HepG2 (cell line): ENCODE results near the gene RPS15A. TPM values are rescaled to one million over a fixed set of nuclear protein-coding genes. Genes with fewer than 3 reads are reported as not detected.

Experiments
- AKNA ChIP-seq: sonication (generic); formaldehyde crosslinking; IDR thresholded peaks from 2 replicates; pipeline ENCODE4 v1.4.0; 2020; ENCODE audit warnings: missing genetic modification reagents, borderline replicate concordance
- BRD4 ChIP-seq: sonication (generic); formaldehyde crosslinking; IDR thresholded peaks from 2 replicates; pipeline ENCODE4 v1.4.0; 2020; ENCODE audit warnings: missing genetic modification reagents
- CEBPB ChIP-seq: IDR thresholded peaks from 2 replicates; pipeline ENCODE4 v1.6.1; 2011; ENCODE audit warnings: low read depth, low read length, improper control_type of control experiment, borderline replicate concordance
- HNF4G ChIP-seq, 2 experiments: sonication (generic) in 1 of 2; formaldehyde crosslinking in 1 of 2; IDR thresholded peaks; 2 replicates each; pipeline versions ENCODE4 v1.4.0 to v1.6.1; 2011 to 2020; ENCODE audit warnings: borderline replicate concordance in 2 of 2, low read depth in 2 of 2, mild to moderate bottlenecking in 2 of 2, low read length in 1 of 2, missing genetic modification reagents in 1 of 2, moderate library complexity in 1 of 2
- KMT2B ChIP-seq: IDR thresholded peaks from 2 replicates; pipeline ENCODE4 v1.6.1; 2016; ENCODE audit warnings: missing genetic modification reagents, missing compliant biosample characterization
- MZF1 ChIP-seq: sonication (generic); formaldehyde crosslinking; IDR thresholded peaks from 2 replicates; pipeline ENCODE4 v1.8.1; 2023; ENCODE audit warnings: mild to moderate bottlenecking, missing genetic modification reagents, borderline replicate concordance
- NCOR1 ChIP-seq: fragments of 200-600 bp; sonication (generic); IDR thresholded peaks from 2 replicates; pipeline ENCODE4 v1.7.0; 2017; ENCODE audit warnings: antibody characterized with exemption, low read length, borderline replicate concordance
- POLR2A ChIP-seq, 2 experiments: IDR thresholded peaks; 2 replicates each; pipeline ENCODE4 v1.6.1; 2011; ENCODE audit warnings: low read depth in 2 of 2, low read length in 2 of 2, mild to moderate bottlenecking in 1 of 2, moderate library complexity in 1 of 2; ENCODE audit not compliant: insufficient read depth in 1 of 2
- POLR2AphosphoS5 ChIP-seq: IDR thresholded peaks from 2 replicates; pipeline ENCODE4 v1.6.1; 2012; ENCODE audit warnings: low read depth, low read length
- SETDB1 ChIP-seq: sonication (generic); formaldehyde crosslinking; IDR thresholded peaks from 2 replicates; pipeline ENCODE4 v1.5.1; 2020; ENCODE audit warnings: missing genetic modification reagents, mild to moderate bottlenecking, borderline replicate concordance
- SMAD9 ChIP-seq: sonication (generic); formaldehyde crosslinking; IDR thresholded peaks from 2 replicates; pipeline ENCODE4 v1.5.1; 2020; ENCODE audit warnings: mild to moderate bottlenecking, missing genetic modification reagents
- SRSF1 ChIP-seq: fragments of 200-400 bp; formaldehyde crosslinking; optimal IDR thresholded peaks from 2 replicates; pipeline ENCODE3; 2017; ENCODE audit warnings: mild to moderate bottlenecking, low read depth, low read length, moderate library complexity
- STAT6 ChIP-seq: sonication (generic); formaldehyde crosslinking; IDR thresholded peaks from 2 replicates; pipeline ENCODE4 v1.4.0; 2020; ENCODE audit warnings: missing genetic modification reagents, mild to moderate bottlenecking, borderline replicate concordance
- TEAD2 ChIP-seq: sonication (generic); formaldehyde crosslinking; IDR thresholded peaks from 2 replicates; pipeline ENCODE4 v1.9.0; 2021; ENCODE audit warnings: missing genetic modification reagents
- ZFP82 ChIP-seq: sonication (generic); formaldehyde crosslinking; IDR thresholded peaks from 2 replicates; pipeline ENCODE4 v1.5.1; 2020; ENCODE audit warnings: mild to moderate bottlenecking, missing genetic modification reagents, borderline replicate concordance
- ZKSCAN5 ChIP-seq: sonication (generic); formaldehyde crosslinking; IDR thresholded peaks from 2 replicates; pipeline ENCODE4 v1.5.1; 2020; ENCODE audit warnings: mild to moderate bottlenecking, missing genetic modification reagents
- ZNF17 ChIP-seq: sonication (generic); formaldehyde crosslinking; IDR thresholded peaks from 2 replicates; pipeline ENCODE4 v1.5.0; 2020; ENCODE audit warnings: mild to moderate bottlenecking, missing genetic modification reagents
- ZNF44 ChIP-seq: sonication (generic); formaldehyde crosslinking; IDR thresholded peaks from 2 replicates; pipeline ENCODE4 v1.5.1; 2020; ENCODE audit warnings: mild to moderate bottlenecking, missing genetic modification reagents
- ZNF674 ChIP-seq: sonication (generic); formaldehyde crosslinking; IDR thresholded peaks from 2 replicates; pipeline ENCODE4 v1.5.0; 2020; ENCODE audit warnings: low read depth, mild to moderate bottlenecking, missing genetic modification reagents
- ZNF772 ChIP-seq: sonication (generic); formaldehyde crosslinking; IDR thresholded peaks from 2 replicates; pipeline ENCODE4 v1.5.0; 2020; ENCODE audit warnings: mild to moderate bottlenecking, missing genetic modification reagents
- ZSCAN12 ChIP-seq: sonication (generic); formaldehyde crosslinking; IDR thresholded peaks from 2 replicates; pipeline ENCODE4 v1.9.0; 2021; ENCODE audit warnings: mild to moderate bottlenecking, missing genetic modification reagents
- polyA plus RNA-seq, 8 experiments: library from polyadenylated mRNA; depleted of rRNA in 3 of 8; stranded (reverse) in 7 of 8; unstranded in 1 of 8; fragments of >200 nt; fragmentation: Illumina TruSeq in 4 of 8; extraction: Trizol in 4 of 8; gene quantifications; 2 replicates each; pipeline versions ENCODE4 v1.2.1 to v1.2.3, GENCODE V29; 2011 to 2016; ENCODE audit warnings: low read depth in 4 of 8, missing spikeins in 1 of 8, mixed read lengths in 1 of 8; ENCODE audit not compliant: insufficient read depth in 1 of 8
- total RNA-seq, 5 experiments: library from RNA; depleted of rRNA; stranded (reverse); fragments of >200 nt; fragmentation: Illumina TruSeq; extraction: Trizol; gene quantifications; 2 replicates each; pipeline ENCODE4 v1.2.3, GENCODE V29; 2016; ENCODE audit warnings: low read depth in 1 of 5
- TF ChIP-seq, protein P1 (sequence below): sonication (generic); formaldehyde crosslinking; IDR thresholded peaks from 2 replicates; pipeline ENCODE4 v1.4.0; 2020; ENCODE audit warnings: mild to moderate bottlenecking, low read depth, missing genetic modification reagents

The RPS15A gene
- total and polyA plus RNA-seq, 2 of the 13 experiments (the other 11 are each of a cell fraction or from before 2014, with no cell fraction given) = 5,489 to 9,457 TPM

DNA sequence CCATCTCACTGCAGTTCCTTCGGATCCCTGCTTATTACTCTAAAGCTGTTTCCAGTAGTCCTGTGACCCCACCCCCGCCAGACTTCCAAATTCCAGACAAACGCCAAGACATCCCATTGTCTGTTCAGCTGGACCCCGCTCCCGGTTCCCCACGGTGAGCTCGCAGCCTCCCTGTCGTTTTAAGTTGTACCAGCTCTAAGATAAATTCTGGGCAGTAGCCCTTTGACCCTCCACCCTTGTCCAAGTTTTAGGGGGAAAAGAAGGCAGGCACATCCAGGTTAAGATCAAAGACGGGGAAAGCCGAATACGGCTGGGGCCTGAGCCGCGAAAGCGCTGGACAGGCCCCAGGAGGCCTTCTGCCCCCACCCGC lies 10.6 kb upstream of the RPS15A start (continued):
- TF ChIP-seq, protein P1, sequence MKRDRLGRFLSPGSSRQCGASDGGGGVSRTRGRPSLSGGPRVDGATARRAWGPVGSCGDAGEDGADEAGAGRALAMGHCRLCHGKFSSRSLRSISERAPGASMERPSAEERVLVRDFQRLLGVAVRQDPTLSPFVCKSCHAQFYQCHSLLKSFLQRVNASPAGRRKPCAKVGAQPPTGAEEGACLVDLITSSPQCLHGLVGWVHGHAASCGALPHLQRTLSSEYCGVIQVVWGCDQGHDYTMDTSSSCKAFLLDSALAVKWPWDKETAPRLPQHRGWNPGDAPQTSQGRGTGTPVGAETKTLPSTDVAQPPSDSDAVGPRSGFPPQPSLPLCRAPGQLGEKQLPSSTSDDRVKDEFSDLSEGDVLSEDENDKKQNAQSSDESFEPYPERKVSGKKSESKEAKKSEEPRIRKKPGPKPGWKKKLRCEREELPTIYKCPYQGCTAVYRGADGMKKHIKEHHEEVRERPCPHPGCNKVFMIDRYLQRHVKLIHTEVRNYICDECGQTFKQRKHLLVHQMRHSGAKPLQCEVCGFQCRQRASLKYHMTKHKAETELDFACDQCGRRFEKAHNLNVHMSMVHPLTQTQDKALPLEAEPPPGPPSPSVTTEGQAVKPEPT (CRISPR knock-in tag) = no peak
- TF ChIP-seq ZNF17 (CRISPR knock-in tag) (0 out of 2 replicates have a peak, but pooled peaks have one; percentile 21), STAT6 (CRISPR knock-in tag) (0 out of 2 replicates have a peak, but pooled peaks have one; percentile 63), NCOR1 (no peak), AKNA (CRISPR knock-in tag) (0 out of 2 replicates have a peak, but pooled peaks have one; percentile 38), SETDB1 (CRISPR knock-in tag) (no peak), SRSF1 (no peak), ZFP82 (CRISPR knock-in tag) (no peak), POLR2AphosphoS5 (peak; percentile 16; the same call in 1 of the 2 replicates), KMT2B (CRISPR knock-in tag) (no peak), ZNF44 (CRISPR knock-in tag) (peak; percentile 2; the same call in 1 of the 2 replicates), SMAD9 (no peak), POLR2A (IDR thresholded peaks at IDR 0.05; ENCODE audit: insufficient read depth in 1 of 2, low read depth in 2 of 2, low read length in 2 of 2) (no peak), TEAD2 (CRISPR knock-in tag) (0 out of 2 replicates have a peak, but pooled peaks have one; percentile 4), ZNF772 (CRISPR knock-in tag) (peak; percentile 28; the same call in 1 of the 2 replicates), ZKSCAN5 (CRISPR knock-in tag) (0 out of 2 replicates have a peak, but pooled peaks have one; percentile 66), ZSCAN12 (CRISPR knock-in tag) (0 out of 2 replicates have a peak, but pooled peaks have one; percentile 3), HNF4G (IDR thresholded peaks at IDR 0.05; ENCODE audit: borderline replicate concordance, low read depth, low read length) (no peak), HNF4G (CRISPR knock-in tag; IDR thresholded peaks at IDR 0.05; ENCODE audit: borderline replicate concordance, low read depth) (no peak), CEBPB (no peak), MZF1 (CRISPR knock-in tag) (peak; percentile 33; the same call in 1 of the 2 replicates), BRD4 (CRISPR knock-in tag) (no peak), ZNF674 (CRISPR knock-in tag) (0 out of 2 replicates have a peak, but pooled peaks have one; percentile 11)
